ENCODE data around the gene WFIKKN2. TPM values are rescaled to one million over a fixed set of nuclear protein-coding genes. Genes with fewer than 3 reads are reported as not detected.

Gene WFIKKN2
- polyA plus RNA-seq, 2 of the 4 experiments (the other 2 are of a cell fraction), result not detected

DNA sequence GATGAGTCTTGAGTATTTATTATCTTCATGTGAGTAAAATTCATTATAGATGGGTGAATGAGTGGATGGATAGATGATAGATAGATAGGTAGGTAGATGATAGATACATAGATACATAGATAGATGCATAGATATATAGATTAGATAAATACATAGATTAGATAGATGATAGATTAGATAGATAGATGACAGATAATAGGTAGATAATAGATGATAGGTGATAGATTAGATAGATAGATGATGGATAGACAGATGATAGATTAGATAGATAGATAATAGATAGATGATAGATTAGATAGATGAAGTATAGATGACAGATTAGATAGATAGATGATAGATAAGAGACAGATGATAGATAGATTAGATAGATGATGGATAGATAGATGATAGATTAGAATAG, 21.8 kb upstream of the WFIKKN2 start:
- no peak overlapping the region for H3K4me2 ChIP-seq
- no peak for FAIRE-seq

DNA sequence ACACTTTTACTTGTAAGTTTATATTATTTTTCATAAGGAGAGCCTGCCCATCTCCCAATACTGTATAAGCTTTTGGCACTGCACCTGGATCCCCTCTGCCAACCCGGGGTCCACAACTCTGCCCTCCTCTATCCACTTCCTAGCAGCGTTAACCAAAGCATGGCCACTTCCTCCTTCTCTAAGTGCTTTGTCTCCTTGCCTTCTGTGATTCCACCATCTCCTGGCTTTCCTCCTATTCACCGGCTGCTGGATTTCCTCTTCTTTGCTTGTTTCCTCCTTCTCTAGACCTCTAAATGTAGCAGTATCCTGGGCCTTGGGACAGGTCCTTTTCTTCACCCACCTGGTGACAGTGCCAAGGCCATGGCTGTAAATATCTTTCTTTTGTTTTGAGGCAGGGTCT, 20.0 kb upstream of the WFIKKN2 start:
- ATAC-seq (no peak), FAIRE-seq (no peak), DNase-seq (ENCODE audit: low read depth in 1 of 2, low spot score in 1 of 2) (no peak)
- H3K4me2 ChIP-seq, result no peak overlapping the region
- CTCF ChIA-PET, result interaction anchor here (0.6 to 16.5 kb wide), 13 partner anchors 8 to 360 kb away, joined by 3 to 162 read pairs (median 17); partner anchors contain the start of gene WFIKKN2
- no peak overlapping the region for H3K27ac ChIP-seq
- TF ChIP-seq BHLHE40 (IDR thresholded peaks at IDR 0.05; ENCODE audit: low read depth, low read length) (no peak), HOXB5 (CRISPR knock-in tag; IDR thresholded peaks at IDR 0.05) (no peak), KDM1A (IDR thresholded peaks at IDR 0.05; ENCODE audit: low read depth) (no peak), CHD2 (IDR thresholded peaks at IDR 0.05; ENCODE audit: low read length, partially characterized antibody) (no peak), TFCP2L1 (CRISPR knock-in tag; IDR thresholded peaks at IDR 0.05) (no peak), EHMT2 (IDR thresholded peaks at IDR 0.05; ENCODE audit: low read depth) (no peak), MYC (IDR thresholded peaks at IDR 0.05; ENCODE audit: borderline replicate concordance, low read length) (no peak), SMC3 (IDR thresholded peaks at IDR 0.05) (no peak), GATA3 (IDR thresholded peaks at IDR 0.05; ENCODE audit: borderline replicate concordance) (no peak), RFX5 (IDR thresholded peaks at IDR 0.05) (no peak), NR3C1 (IDR thresholded peaks at IDR 0.05) (no peak), HDAC2 (IDR thresholded peaks at IDR 0.05) (no peak), RAD21 (conservative IDR thresholded peaks at IDR 0.05 in 1 of 2, IDR thresholded peaks at IDR 0.05 in 1 of 2) (no peak), NFE2L2 (conservative IDR thresholded peaks at IDR 0.05; ENCODE audit: low read length) (no peak), NPAS2 (CRISPR knock-in tag; IDR thresholded peaks at IDR 0.05; ENCODE audit: borderline replicate concordance) (no peak)
- TF ChIP-seq, protein P1, sequence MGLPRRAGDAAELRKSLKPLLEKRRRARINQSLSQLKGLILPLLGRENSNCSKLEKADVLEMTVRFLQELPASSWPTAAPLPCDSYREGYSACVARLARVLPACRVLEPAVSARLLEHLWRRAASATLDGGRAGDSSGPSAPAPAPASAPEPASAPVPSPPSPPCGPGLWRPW (IDR thresholded peaks at IDR 0.05), result no peak
- TF ChIP-seq, protein P2, sequence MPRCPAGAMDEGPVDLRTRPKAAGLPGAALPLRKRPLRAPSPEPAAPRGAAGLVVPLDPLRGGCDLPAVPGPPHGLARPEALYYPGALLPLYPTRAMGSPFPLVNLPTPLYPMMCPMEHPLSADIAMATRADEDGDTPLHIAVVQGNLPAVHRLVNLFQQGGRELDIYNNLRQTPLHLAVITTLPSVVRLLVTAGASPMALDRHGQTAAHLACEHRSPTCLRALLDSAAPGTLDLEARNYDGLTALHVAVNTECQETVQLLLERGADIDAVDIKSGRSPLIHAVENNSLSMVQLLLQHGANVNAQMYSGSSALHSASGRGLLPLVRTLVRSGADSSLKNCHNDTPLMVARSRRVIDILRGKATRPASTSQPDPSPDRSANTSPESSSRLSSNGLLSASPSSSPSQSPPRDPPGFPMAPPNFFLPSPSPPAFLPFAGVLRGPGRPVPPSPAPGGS (IDR thresholded peaks at IDR 0.05), result no peak
- TF ChIP-seq, protein P3, sequence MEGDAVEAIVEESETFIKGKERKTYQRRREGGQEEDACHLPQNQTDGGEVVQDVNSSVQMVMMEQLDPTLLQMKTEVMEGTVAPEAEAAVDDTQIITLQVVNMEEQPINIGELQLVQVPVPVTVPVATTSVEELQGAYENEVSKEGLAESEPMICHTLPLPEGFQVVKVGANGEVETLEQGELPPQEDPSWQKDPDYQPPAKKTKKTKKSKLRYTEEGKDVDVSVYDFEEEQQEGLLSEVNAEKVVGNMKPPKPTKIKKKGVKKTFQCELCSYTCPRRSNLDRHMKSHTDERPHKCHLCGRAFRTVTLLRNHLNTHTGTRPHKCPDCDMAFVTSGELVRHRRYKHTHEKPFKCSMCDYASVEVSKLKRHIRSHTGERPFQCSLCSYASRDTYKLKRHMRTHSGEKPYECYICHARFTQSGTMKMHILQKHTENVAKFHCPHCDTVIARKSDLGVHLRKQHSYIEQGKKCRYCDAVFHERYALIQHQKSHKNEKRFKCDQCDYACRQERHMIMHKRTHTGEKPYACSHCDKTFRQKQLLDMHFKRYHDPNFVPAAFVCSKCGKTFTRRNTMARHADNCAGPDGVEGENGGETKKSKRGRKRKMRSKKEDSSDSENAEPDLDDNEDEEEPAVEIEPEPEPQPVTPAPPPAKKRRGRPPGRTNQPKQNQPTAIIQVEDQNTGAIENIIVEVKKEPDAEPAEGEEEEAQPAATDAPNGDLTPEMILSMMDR (IDR thresholded peaks at IDR 0.05), result no peak
- TF ChIP-seq, protein P4, sequence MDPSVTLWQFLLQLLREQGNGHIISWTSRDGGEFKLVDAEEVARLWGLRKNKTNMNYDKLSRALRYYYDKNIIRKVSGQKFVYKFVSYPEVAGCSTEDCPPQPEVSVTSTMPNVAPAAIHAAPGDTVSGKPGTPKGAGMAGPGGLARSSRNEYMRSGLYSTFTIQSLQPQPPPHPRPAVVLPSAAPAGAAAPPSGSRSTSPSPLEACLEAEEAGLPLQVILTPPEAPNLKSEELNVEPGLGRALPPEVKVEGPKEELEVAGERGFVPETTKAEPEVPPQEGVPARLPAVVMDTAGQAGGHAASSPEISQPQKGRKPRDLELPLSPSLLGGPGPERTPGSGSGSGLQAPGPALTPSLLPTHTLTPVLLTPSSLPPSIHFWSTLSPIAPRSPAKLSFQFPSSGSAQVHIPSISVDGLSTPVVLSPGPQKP (IDR thresholded peaks at IDR 0.05; ENCODE audit: low read depth, low read length), result no peak
- H3K4me3 ChIP-seq, result no peak overlapping the region
- H3K9me3 ChIP-seq, result no peaks in the 10 kb centered on the region
- POLR2A ChIA-PET, result no interaction called here
- 88% methylated on average over 3 of the region's 3 CpGs for WGBS (ENCODE audit: missing lambda C conversion rate)
- peaks cover 8% of the 10 kb centered on the region for H3K4me1 ChIP-seq

More for the DNA sequence above, 21.8 kb upstream of the WFIKKN2 start:
- Histone ChIP-seq H3K4me3 (no peak overlapping the region), H3K9me3 (no peaks in the 10 kb centered on the region), H3K4me1 (peaks cover 8% of the 10 kb centered on the region), H3K27ac (no peak overlapping the region)
- no peak for TF ChIP-seq NR3C1 (IDR thresholded peaks at IDR 0.05)
- no peak for TF ChIP-seq CEBPB (IDR thresholded peaks at IDR 0.05)
- TF ChIP-seq, protein P5, sequence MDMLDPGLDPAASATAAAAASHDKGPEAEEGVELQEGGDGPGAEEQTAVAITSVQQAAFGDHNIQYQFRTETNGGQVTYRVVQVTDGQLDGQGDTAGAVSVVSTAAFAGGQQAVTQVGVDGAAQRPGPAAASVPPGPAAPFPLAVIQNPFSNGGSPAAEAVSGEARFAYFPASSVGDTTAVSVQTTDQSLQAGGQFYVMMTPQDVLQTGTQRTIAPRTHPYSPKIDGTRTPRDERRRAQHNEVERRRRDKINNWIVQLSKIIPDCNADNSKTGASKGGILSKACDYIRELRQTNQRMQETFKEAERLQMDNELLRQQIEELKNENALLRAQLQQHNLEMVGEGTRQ (IDR thresholded peaks at IDR 0.05), result no peak
- TF ChIP-seq SMC3 (IDR thresholded peaks at IDR 0.05), result no peak
- ChIA-PET POLR2A (no interaction called here), CTCF (interaction anchor here (1.1 to 16.5 kb wide), 5 partner anchors 15 to 340 kb away, joined by 3 to 162 read pairs (median 101); partner anchors contain the start of genes NME1 and WFIKKN2)
- DNase-seq (ENCODE audit: low read depth in 1 of 2, low spot score in 1 of 2) (no peak), ATAC-seq (no peak)

Measured in A549 (cell line).